PFSK-1 (cell line): Measurements from ENCODE around the gene OR52K2.

Source experiments
- FOXP2 ChIP-seq: optimal IDR thresholded peaks from 2 replicates; pipeline ENCODE3; 2011; ENCODE audit warnings: borderline replicate concordance, control low read depth, inconsistent platforms; ENCODE audit not compliant: insufficient read depth; ENCODE audit errors: extremely low read length, extremely low read depth
- POLR2AphosphoS5 ChIP-seq: IDR thresholded peaks from 2 replicates; pipeline ENCODE4 v1.6.1; 2012; ENCODE audit warnings: low read depth, mild to moderate bottlenecking, control low read depth, low read length, moderate library complexity

DNA sequence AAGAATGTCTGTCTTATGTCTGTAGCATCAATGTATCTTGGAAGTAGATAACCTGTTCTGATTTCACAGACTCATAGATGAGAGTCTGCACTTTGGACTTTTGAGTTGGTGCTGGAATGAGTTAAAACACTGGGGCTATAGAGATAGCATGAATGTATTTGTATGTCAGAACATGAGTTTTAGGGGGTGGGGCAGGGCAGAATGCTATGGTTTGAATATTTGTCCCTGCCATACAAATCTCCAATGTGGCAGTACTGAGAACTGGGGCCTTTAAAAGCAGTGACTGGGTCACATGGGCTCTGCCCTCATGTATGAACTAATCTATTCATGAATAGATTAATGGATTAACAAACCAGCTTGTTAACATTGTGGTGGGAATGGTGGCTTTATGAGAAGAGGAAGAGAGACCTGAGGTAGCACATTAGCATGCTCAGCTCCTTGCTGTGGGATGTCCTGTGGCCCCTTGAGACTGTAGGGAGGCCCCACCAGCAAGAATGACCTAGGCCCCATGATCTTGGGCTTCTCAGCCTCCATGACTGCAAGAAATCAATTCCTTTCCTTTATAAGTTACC, 17.9 kb downstream of the OR52K2 start:
- TF ChIP-seq FOXP2 = no peak
- no peak for TF ChIP-seq POLR2AphosphoS5
